ENCODE data around the gene CDON.
A peak's percentile ranks its signal among the peaks of the same experiment; 100 is the strongest.

Gene CDON

DNA sequence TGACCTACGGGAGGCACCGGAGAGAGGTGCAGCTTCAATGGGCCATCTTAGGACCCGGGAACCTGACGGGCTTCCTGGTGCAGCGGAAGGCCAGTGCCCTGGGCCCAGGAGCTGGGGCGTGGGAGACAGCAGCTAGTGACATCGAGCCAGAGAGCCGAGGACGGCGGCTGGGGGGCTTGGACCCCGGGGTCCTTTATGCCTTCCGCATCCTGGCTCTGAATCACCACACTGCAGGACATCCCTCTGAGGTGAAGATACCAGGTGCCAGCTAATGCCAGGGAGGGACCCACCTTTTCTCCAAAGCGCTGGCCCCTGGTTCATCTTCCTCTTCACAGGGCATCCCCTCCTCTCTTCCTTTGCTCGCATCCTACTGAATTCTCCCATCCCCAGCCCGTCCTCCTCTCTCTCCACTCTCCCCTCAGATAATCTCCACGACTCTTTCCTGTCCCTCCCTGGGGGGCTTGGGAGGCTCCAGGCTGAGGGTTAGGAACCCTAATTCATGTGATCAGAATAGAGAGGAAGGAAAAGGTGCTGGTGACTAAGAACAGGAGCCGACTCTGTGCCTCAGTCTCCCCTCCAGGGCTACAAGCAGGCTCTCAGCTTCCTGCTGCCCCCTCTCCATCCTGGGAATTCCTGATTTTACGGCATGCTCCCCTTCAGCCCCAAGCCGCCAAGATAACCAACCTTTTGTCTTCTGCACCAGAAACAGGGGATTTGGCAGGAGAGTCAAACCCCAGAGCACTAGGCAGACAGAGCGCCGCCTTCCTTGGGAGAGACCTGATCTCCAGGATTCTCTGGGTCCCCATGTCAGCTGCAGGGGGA is 108.3 kb downstream of the CDON start:
- TF ChIP-seq RAD21 (IDR thresholded peaks at IDR 0.05; ENCODE audit: low read depth) (no peak), FOXM1 (IDR thresholded peaks at IDR 0.05; ENCODE audit: borderline replicate concordance, low read depth) (no peak), NFIC (IDR thresholded peaks at IDR 0.05) (no peak), CREB1 (IDR thresholded peaks at IDR 0.05; ENCODE audit: low read depth) (no peak), TEAD4 (IDR thresholded peaks at IDR 0.05) (no peak), YY1 (IDR thresholded peaks at IDR 0.05; ENCODE audit: low read depth) (no peak), EP300 (IDR thresholded peaks at IDR 0.05; ENCODE audit: borderline replicate concordance) (no peak), ZBTB7A (IDR thresholded peaks at IDR 0.05; ENCODE audit: low read depth) (no peak), TCF12 (IDR thresholded peaks at IDR 0.05; ENCODE audit: low read depth) (no peak), CEBPB (IDR thresholded peaks at IDR 0.05) (no peak), TAF1 (IDR thresholded peaks at IDR 0.05; ENCODE audit: low read depth) (no peak), EGR1 (IDR thresholded peaks at IDR 0.05) (no peak), REST (IDR thresholded peaks at IDR 0.05; ENCODE audit: low read depth) (no peak)
- TF ChIP-seq, protein P1, sequence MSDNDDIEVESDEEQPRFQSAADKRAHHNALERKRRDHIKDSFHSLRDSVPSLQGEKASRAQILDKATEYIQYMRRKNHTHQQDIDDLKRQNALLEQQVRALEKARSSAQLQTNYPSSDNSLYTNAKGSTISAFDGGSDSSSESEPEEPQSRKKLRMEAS (IDR thresholded peaks at IDR 0.05) = no peak
- TF ChIP-seq, protein P2, sequence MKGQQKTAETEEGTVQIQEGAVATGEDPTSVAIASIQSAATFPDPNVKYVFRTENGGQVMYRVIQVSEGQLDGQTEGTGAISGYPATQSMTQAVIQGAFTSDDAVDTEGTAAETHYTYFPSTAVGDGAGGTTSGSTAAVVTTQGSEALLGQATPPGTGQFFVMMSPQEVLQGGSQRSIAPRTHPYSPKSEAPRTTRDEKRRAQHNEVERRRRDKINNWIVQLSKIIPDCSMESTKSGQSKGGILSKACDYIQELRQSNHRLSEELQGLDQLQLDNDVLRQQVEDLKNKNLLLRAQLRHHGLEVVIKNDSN (IDR thresholded peaks at IDR 0.05) = no peak

- TF ChIP-seq TEAD4 (IDR thresholded peaks at IDR 0.05) (no peak), CEBPB (IDR thresholded peaks at IDR 0.05) (no peak), TCF12 (IDR thresholded peaks at IDR 0.05; ENCODE audit: low read depth) (no peak), EP300 (IDR thresholded peaks at IDR 0.05; ENCODE audit: borderline replicate concordance) (no peak), CREB1 (IDR thresholded peaks at IDR 0.05; ENCODE audit: low read depth) (no peak)
- TF ChIP-seq, protein P2 (IDR thresholded peaks at IDR 0.05) = no peak
These were observed 109.2 kb downstream of the CDON start for GRCh38 chr11:125953401-125953935.

DNA sequence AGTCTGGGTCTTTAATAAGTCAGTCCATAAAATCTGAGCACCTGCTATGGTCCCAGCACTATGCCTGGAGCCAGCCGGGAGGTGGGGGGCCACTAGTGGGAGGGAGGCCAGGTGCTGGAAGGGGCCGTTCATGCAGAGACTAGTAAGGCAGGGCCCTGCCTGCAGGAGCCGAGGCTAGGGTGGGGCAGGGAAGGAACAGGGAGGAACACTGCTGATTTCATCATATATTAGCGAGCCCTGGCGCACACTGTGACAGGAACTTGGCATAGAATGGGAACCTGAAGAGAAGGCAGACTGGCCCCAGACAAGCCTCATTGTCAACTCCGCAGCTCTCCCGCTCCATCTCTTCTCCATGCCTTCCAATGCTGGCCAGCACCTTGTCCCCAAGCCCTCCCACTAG is 109.7 kb downstream of the CDON start:
- TF ChIP-seq NFIC (IDR thresholded peaks at IDR 0.05) (peak; percentile 49), CREB1 (IDR thresholded peaks at IDR 0.05; ENCODE audit: low read depth) (no peak)

DNA sequence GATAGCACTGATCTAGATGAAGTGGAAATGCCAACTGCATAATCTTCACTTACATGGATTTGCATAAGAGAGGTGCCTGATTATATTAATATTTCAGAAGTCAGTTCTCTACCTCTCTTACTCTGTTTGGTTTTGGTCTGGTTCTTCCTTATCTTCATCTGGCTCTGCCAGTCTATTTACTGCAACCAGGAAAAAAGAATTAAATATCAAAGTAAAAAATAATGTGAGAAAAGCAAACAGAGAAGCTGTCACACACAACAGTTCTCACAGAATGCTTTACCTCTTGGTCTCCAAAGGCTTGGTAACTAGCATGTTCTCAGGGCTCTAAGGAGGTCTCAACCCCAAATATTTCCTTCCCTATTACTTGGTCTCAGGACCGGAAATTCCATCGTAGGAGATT is 110.1 kb downstream of the CDON start:
- TF ChIP-seq, protein P1 (IDR thresholded peaks at IDR 0.05) = no peak
- TF ChIP-seq TAF1 (IDR thresholded peaks at IDR 0.05; ENCODE audit: low read depth) (no peak), REST (IDR thresholded peaks at IDR 0.05; ENCODE audit: low read depth) (no peak), TCF12 (IDR thresholded peaks at IDR 0.05; ENCODE audit: low read depth) (no peak), YY1 (IDR thresholded peaks at IDR 0.05; ENCODE audit: low read depth) (no peak), ZBTB7A (IDR thresholded peaks at IDR 0.05; ENCODE audit: low read depth) (no peak), EP300 (IDR thresholded peaks at IDR 0.05; ENCODE audit: borderline replicate concordance) (no peak), NFIC (IDR thresholded peaks at IDR 0.05) (no peak), TEAD4 (IDR thresholded peaks at IDR 0.05) (no peak), RAD21 (IDR thresholded peaks at IDR 0.05; ENCODE audit: low read depth) (no peak), CEBPB (IDR thresholded peaks at IDR 0.05) (no peak)

DNA sequence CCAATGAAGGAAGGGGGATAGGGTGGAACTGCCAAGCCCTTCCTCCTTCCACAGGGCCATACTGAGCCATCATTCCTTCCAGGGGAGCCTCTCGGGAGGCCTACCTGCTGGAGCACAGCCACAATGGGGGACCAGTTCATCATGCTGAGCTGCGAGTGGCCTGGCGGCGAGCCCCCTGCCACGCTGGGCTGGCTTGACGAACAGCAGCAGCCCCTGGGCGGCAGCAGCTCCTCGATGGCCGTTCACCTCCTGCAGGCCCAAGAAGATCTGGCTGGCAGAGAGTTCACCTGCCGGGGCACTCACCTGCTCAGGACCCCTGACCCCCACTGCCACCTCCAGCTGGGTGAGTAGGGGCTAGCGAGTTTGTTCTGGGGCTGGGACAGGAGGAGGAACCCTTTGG is 110.9 kb downstream of the CDON start:
- no peak for TF ChIP-seq YY1 (IDR thresholded peaks at IDR 0.05; ENCODE audit: low read depth)
- no peak for TF ChIP-seq NFIC (IDR thresholded peaks at IDR 0.05)
- TF ChIP-seq CREB1 (IDR thresholded peaks at IDR 0.05; ENCODE audit: low read depth) = no peak
- TF ChIP-seq, protein P2 (IDR thresholded peaks at IDR 0.05) = no peak
- TF ChIP-seq CEBPB (IDR thresholded peaks at IDR 0.05) = no peak
- TF ChIP-seq RAD21 (IDR thresholded peaks at IDR 0.05; ENCODE audit: low read depth) = no peak
- no peak for TF ChIP-seq TAF1 (IDR thresholded peaks at IDR 0.05; ENCODE audit: low read depth)
- no peak for TF ChIP-seq TEAD4 (IDR thresholded peaks at IDR 0.05)
- no peak for TF ChIP-seq EGR1 (IDR thresholded peaks at IDR 0.05)
- no peak for TF ChIP-seq ZBTB7A (IDR thresholded peaks at IDR 0.05; ENCODE audit: low read depth)
- no peak for TF ChIP-seq FOXM1 (IDR thresholded peaks at IDR 0.05; ENCODE audit: borderline replicate concordance, low read depth)
- no peak for TF ChIP-seq EP300 (IDR thresholded peaks at IDR 0.05; ENCODE audit: borderline replicate concordance)
- TF ChIP-seq TCF12 (IDR thresholded peaks at IDR 0.05; ENCODE audit: low read depth) = no peak
- no peak for TF ChIP-seq REST (IDR thresholded peaks at IDR 0.05; ENCODE audit: low read depth)
- TF ChIP-seq, protein P1 (IDR thresholded peaks at IDR 0.05) = no peak

All from Ishikawa (cell line).